B cell (primary cell): ENCODE data around the gene PRRC2B. TPM values are rescaled to one million over a fixed set of nuclear protein-coding genes. Genes with fewer than 3 reads are reported as not detected.

Experiments
- ATAC-seq: fragments of 200-7000 bp; cut with Tn5 transposase; one replicate; pipeline ENCODE4 v1.10.0; 2021; ENCODE audit warnings: low read depth, mild to moderate bottlenecking, moderate number of reproducible peaks, moderate library complexity
- CTCF ChIA-PET: fragments of 350-600 bp; sonication (Branson Sonifier 250); formaldehyde crosslinking; loops from one replicate; lab custom pipeline; 2021; ENCODE audit warnings: antibody characterized with exemption, inconsistent platforms; lab: Charles Lee
- POLR2A ChIA-PET: fragments of 350-600 bp; sonication (Branson Sonifier 250); formaldehyde crosslinking; loops from one replicate; lab custom pipeline; 2021; ENCODE audit warnings: antibody characterized with exemption; lab: Charles Lee
- DNase-seq: peaks from one replicate; pipeline ENCODE4 v3.0.0; 2013
- H2AFZ ChIP-seq: 2 replicates; pipeline ENCODE4 v1.6.1; 2012; ENCODE audit warnings: mild to moderate bottlenecking, low read depth, low read length; ENCODE audit not compliant: insufficient read depth, poor library complexity, severe bottlenecking
- H3K27ac ChIP-seq, 2 donors: 1 replicate in 1 of 2; 2 replicates in 1 of 2; pipeline ENCODE4 v1.5.1; 2012 to 2013; ENCODE audit warnings: low read length in 2 of 2, mild to moderate bottlenecking in 2 of 2, moderate library complexity in 1 of 2
- H3K27me3 ChIP-seq, 4 experiments: fragments of 200-600 bp in 1 of 4; sonication (generic) in 1 of 4; replicated peaks in 1 of 4; 1 replicate in 2 of 4; 2 replicates in 2 of 4; pipeline versions ENCODE4 v1.6.1 to v1.7.0; 2013 to 2016; ENCODE audit warnings: low read length in 3 of 4, mild to moderate bottlenecking in 2 of 4, mixed read lengths in 1 of 4, moderate library complexity in 1 of 4; ENCODE audit not compliant: insufficient read depth in 4 of 4, control insufficient read depth in 3 of 4; ENCODE audit errors: control extremely low read depth in 1 of 4
- H3K36me3 ChIP-seq, 2 experiments: replicated peaks in 1 of 2; 1 replicate in 1 of 2; 2 replicates in 1 of 2; pipeline versions ENCODE4 v1.6.1 to v1.7.1; 2013; ENCODE audit warnings: low read length in 1 of 2; ENCODE audit not compliant: insufficient read depth in 2 of 2, control insufficient read depth in 1 of 2; ENCODE audit errors: control extremely low read depth in 1 of 2, extremely low read depth in 1 of 2
- H3K4me1 ChIP-seq, 2 donors: fragments of 200-600 bp in 1 of 2; sonication (generic) in 1 of 2; 1 replicate in 1 of 2; 2 replicates in 1 of 2; pipeline versions ENCODE4 v1.5.1 to v1.6.1; 2013 to 2017; ENCODE audit warnings: low read length in 2 of 2; ENCODE audit not compliant: control insufficient read depth in 2 of 2, insufficient read depth in 2 of 2
- H3K4me2 ChIP-seq: replicated peaks from 2 replicates; pipeline ENCODE3; 2012; ENCODE audit warnings: mild to moderate bottlenecking, low read depth, low read length; ENCODE audit not compliant: poor library complexity, severe bottlenecking
- H3K4me3 ChIP-seq, 5 experiments: fragments of 200-600 bp in 1 of 5; sonication (generic) in 1 of 5; 1 replicate in 3 of 5; 2 replicates in 2 of 5; pipeline versions ENCODE4 v1.5.1 to v1.7.0; 2011 to 2016; ENCODE audit warnings: low read length in 4 of 5, mild to moderate bottlenecking in 4 of 5, low read depth in 2 of 5, control low read depth in 1 of 5, moderate library complexity in 1 of 5; ENCODE audit not compliant: insufficient read depth in 1 of 5; ENCODE audit errors: control extremely low read depth in 1 of 5, extremely low read depth in 1 of 5
- H3K79me2 ChIP-seq: fragments of 200-600 bp; sonication (generic); one replicate; pipeline ENCODE4 v1.6.0; 2016; ENCODE audit warnings: low read length; ENCODE audit not compliant: control insufficient read depth, insufficient read depth
- H3K9ac ChIP-seq: fragments of 200-600 bp; sonication (generic); 2 replicates; pipeline ENCODE4 v1.6.1; 2017; ENCODE audit warnings: mild to moderate bottlenecking, low read length, moderate library complexity
- H3K9me3 ChIP-seq, 3 donors: one replicate each; pipeline versions ENCODE4 v1.6.1 to v1.7.1; 2013; ENCODE audit warnings: low read length in 2 of 3; ENCODE audit not compliant: control insufficient read depth in 2 of 3, insufficient read depth in 1 of 3; ENCODE audit errors: control extremely low read depth in 1 of 3
- H4K20me1 ChIP-seq: 2 replicates; pipeline ENCODE4 v1.6.0; 2012; ENCODE audit warnings: mild to moderate bottlenecking, low read length; ENCODE audit not compliant: insufficient read depth, control insufficient read depth, poor library complexity, severe bottlenecking
- H3K27ac Mint-ChIP-seq: one replicate; pipeline ENCODE4 v1.8.0; 2021; ENCODE audit warnings: mixed read lengths
- H3K27me3 Mint-ChIP-seq: one replicate; pipeline ENCODE4 v1.8.0; 2021; ENCODE audit warnings: mixed read lengths
- H3K4me1 Mint-ChIP-seq: one replicate; pipeline ENCODE4 v1.8.0; 2021; ENCODE audit warnings: mixed read lengths
- H3K4me3 Mint-ChIP-seq: one replicate; pipeline ENCODE4 v1.8.0; 2021; ENCODE audit warnings: mixed read lengths
- H3K9me3 Mint-ChIP-seq: one replicate; pipeline ENCODE4 v1.8.0; 2022; ENCODE audit warnings: mixed read lengths; ENCODE audit not compliant: insufficient read depth
- EZH2 ChIP-seq: IDR thresholded peaks from 2 replicates; pipeline ENCODE4 v1.6.1; 2012; ENCODE audit warnings: borderline replicate concordance, low read depth, mild to moderate bottlenecking, moderate library complexity, low read length; ENCODE audit not compliant: insufficient read depth, poor library complexity, severe bottlenecking
- WGBS: methylation state at CpG from one replicate; pipeline ENCODE4 v1.1.5; 2013; ENCODE audit warnings: missing lambda C conversion rate; ENCODE audit not compliant: insufficient coverage; 5-methylcytosine and 5-hydroxymethylcytosine counted together
- intact Hi-C: fragments of 100-400 bp; cut with micrococcal nuclease; formaldehyde crosslinking; loops from one replicate; pipeline ENCODE4 v1.10.0; 2022
- polyA plus RNA-seq: library from polyadenylated mRNA; depleted of rRNA; stranded (reverse); fragments of >200 nt; gene quantifications from 2 replicates; pipeline ENCODE4 v1.2.3, GENCODE V29; 2012
- total RNA-seq, 2 donors: library from RNA; stranded (reverse); fragments of 120-200 nt in 1 of 2; gene quantifications; 1 replicate in 1 of 2; 2 replicates in 1 of 2; pipeline versions ENCODE4 v1.2.3 to v1.2.4, GENCODE V29; 2013 to 2022
- TF ChIP-seq, protein P1 (sequence below): fragments of 200-600 bp; IDR thresholded peaks from one replicate; pipeline ENCODE4 v1.8.0; 2022; ENCODE audit warnings: antibody characterized with exemption, mild to moderate bottlenecking

PRRC2B gene
- total and polyA plus RNA-seq, 2 donors (not counting 1 experiment from before 2014, with no cell fraction given) = 63.9 to 268 TPM

GRCh38 chr9:131418143-131419025 lies 24.5 kb downstream of the PRRC2B start:
- peaks cover 83% of the 10 kb centered on the region for H3K4me1 Mint-ChIP-seq
- no peak overlapping the region for H3K4me3 ChIP-seq
- no peak overlapping the region for H2AFZ ChIP-seq
- ChIA-PET POLR2A (no interaction called here), CTCF (interaction anchor here (0.6 to 2.3 kb wide), 2 partner anchors 17 to 69 kb away, joined by 3 to 9 read pairs; no protein-coding TSS in a partner anchor)
- H3K4me1 ChIP-seq = peaks cover 42 to 61% of the 10 kb centered on the region in 2 donors
- peak overlapping the region; percentile 67 for H3K4me3 Mint-ChIP-seq
- H3K27me3 ChIP-seq = no peaks in the 10 kb centered on the region
- no peaks in the 10 kb centered on the region for H3K27me3 Mint-ChIP-seq
- H3K9me3 ChIP-seq = no peaks in the 10 kb centered on the region
- 69% methylated on average over 2 of the region's 7 CpGs for WGBS
- no peaks in the 10 kb centered on the region for H3K9me3 Mint-ChIP-seq
- peaks cover 100% of the 10 kb centered on the region for H3K79me2 ChIP-seq
- H3K4me2 ChIP-seq = peak overlapping the region; percentile 55
- H3K9ac ChIP-seq = no peak overlapping the region
- peak overlapping the region in 1 of 2 donors; percentile 62 for H3K27ac ChIP-seq
- ATAC-seq = no peak
- peaks cover 7 to 32% of the 10 kb centered on the region in 2 experiments for H3K36me3 ChIP-seq
- H3K27ac Mint-ChIP-seq = peak overlapping the region; percentile 83
- no peak for TF ChIP-seq EZH2
- TF ChIP-seq, protein P1, sequence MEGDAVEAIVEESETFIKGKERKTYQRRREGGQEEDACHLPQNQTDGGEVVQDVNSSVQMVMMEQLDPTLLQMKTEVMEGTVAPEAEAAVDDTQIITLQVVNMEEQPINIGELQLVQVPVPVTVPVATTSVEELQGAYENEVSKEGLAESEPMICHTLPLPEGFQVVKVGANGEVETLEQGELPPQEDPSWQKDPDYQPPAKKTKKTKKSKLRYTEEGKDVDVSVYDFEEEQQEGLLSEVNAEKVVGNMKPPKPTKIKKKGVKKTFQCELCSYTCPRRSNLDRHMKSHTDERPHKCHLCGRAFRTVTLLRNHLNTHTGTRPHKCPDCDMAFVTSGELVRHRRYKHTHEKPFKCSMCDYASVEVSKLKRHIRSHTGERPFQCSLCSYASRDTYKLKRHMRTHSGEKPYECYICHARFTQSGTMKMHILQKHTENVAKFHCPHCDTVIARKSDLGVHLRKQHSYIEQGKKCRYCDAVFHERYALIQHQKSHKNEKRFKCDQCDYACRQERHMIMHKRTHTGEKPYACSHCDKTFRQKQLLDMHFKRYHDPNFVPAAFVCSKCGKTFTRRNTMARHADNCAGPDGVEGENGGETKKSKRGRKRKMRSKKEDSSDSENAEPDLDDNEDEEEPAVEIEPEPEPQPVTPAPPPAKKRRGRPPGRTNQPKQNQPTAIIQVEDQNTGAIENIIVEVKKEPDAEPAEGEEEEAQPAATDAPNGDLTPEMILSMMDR = no peak
- no peak for DNase-seq
- intact Hi-C loops = no loop called here
- peaks cover 100% of the 10 kb centered on the region for H4K20me1 ChIP-seq
